ENCODE data around the gene PYCR2.

DNA sequence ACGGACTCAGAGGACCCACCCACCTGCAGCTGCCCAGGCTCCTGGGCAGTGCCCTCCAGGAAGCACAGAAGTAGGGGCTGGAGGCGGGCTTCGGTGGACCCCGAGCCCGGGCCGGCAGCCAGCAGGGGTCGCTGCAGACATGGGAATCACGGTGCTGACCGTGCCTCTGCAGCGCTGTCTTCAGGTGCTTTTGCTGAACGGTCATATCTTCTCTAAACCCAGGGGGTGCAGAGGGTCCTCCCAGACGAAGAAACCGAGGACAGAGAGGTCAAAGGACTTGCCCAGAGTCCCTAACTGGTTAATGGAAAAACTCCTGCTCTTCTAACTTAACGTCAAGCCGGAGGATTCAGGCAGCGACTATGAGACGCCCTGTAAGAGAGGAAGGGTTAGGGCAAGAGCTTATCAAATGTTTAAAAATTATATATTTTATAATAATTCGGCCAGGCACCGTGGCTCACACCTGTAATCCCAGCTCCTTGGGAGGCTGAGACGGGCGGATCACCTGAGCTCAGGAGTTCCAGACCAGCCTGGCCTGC, 38.5 kb upstream of the PYCR2 start:
- TF ChIP-seq, protein P1, sequence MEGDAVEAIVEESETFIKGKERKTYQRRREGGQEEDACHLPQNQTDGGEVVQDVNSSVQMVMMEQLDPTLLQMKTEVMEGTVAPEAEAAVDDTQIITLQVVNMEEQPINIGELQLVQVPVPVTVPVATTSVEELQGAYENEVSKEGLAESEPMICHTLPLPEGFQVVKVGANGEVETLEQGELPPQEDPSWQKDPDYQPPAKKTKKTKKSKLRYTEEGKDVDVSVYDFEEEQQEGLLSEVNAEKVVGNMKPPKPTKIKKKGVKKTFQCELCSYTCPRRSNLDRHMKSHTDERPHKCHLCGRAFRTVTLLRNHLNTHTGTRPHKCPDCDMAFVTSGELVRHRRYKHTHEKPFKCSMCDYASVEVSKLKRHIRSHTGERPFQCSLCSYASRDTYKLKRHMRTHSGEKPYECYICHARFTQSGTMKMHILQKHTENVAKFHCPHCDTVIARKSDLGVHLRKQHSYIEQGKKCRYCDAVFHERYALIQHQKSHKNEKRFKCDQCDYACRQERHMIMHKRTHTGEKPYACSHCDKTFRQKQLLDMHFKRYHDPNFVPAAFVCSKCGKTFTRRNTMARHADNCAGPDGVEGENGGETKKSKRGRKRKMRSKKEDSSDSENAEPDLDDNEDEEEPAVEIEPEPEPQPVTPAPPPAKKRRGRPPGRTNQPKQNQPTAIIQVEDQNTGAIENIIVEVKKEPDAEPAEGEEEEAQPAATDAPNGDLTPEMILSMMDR (IDR thresholded peaks at IDR 0.05), result no peak
- TF ChIP-seq POLR2A (IDR thresholded peaks at IDR 0.05), result no peak

All from vagina (tissue), 2 donors.